Measurements from ENCODE around the gene ITSN1.
"Not testable (repeated sequence)": the region's sequence is repeated elsewhere in the genome, so short reads cannot be mapped to it uniquely, and the experiment has no call there.

ITSN1 gene

DNA sequence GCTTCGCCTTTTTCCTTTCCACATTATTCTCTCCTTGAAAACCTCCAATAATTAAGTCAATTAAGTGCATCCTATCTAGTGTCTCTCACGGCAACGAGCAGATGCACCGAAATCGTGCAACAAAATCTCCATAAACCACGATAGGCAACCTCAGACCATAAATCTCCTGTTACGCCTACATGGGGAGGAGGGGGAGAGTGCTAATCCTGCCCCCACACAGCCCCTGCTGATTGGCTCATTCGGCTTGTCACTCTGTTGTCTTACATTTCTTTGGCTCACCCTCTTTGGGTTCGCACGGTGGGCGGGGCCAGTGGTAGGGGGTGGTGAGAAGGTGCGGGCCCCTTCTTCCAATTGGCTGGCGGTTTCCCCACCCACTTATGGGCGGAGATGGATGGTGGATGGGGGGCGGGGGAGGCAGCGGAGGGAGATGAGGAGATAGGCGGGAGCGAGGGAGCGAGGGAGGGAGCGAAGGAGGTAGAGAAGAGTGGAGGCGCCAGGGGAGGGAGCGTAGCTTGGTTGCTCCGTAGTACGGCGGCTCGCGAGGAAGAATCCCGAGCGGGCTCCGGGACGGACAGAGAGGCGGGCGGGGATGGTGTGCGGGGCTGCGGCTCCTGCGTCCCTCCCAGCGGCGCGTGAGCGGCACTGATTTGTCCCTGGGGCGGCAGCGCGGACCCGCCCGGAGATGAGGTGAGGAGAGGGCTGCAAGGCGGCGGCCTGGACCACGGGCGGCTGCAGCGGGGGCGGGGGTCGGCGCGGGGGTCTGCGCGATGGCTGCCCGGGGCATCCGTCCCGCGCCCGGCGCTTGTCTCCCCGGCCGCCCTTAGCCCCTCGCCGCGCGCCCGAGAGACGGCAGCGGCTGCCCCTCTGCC lies at the start of gene ITSN1:
Gene ITSN1 (plus strand): TSS at position 475 of the 869 bp plus-strand sequence. CDS start 76,328 bp downstream, outside the sequence.
- DNase-seq (ENCODE audit: low spot score) = peak; percentile 97

DNA sequence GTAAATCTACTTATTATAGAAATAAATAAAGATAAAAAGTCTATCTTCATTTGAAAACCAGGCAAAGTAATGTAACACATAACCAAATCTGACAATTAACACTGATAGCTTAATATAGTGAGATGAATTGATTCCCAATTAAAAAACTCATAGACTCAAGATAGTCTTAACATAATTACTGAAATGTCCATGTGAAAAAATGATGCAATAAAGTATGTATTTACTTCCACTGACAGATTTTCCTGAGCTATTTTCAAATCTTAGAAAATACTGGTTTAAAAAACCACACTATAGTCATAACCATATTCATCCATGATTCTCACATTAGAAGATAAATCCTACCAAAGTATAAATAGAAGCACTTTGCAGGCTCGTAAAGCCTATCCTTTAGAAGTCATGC lies 44.2 kb upstream of the ITSN1 start:
- no peak for DNase-seq (ENCODE audit: low spot score)

- DNase-seq (ENCODE audit: low spot score) = no peak
These were observed 33.7 kb upstream of the ITSN1 start for GRCh38 chr21:33608559-33608958.

GRCh38 chr21:33611006-33611744 lies 31.1 kb upstream of the ITSN1 start:
- DNase-seq (ENCODE audit: low spot score) = no peak

DNA sequence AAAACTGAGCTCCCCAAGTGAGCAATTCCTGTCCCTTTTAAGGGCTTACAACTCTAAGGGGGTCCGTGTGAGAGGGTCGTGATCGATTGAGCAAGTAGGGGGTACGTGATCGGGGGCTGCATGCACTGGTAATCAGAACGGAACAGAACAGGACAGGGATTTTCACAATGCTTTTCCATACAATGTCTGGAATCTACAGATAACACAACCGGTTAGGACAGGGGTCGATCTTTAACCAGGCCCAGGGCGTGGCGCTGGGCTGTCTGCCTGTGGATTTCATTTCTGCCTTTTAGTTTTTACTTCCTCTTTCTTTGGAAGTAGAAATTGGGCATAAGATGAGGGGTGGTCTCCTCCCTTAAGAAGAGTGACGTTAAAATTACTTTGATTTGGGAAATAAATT lies 24.7 kb upstream of the ITSN1 start:
- DNase-seq (ENCODE audit: low spot score) = not testable (repeated sequence)

GRCh38 chr21:33618407-33618806 lies 23.9 kb upstream of the ITSN1 start:
- no peak for DNase-seq (ENCODE audit: low spot score)

DNA sequence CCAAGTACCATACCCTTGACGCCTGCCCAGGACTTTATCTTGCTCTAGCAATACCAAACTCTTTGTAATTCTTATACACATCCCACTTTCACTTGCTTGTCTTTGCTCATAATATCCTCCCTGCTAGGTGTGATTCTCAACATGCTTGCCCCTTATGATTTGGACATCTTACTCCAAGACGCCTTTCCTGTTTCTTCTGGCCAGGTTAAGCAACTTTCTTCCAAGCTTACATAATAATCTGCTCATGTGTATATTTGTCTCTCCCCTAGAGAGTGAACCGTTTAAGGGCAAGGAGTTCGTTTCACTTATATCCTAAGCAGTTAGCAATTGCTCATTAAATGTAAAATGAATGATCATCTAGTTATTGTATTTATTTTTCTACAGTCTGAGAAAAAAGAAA lies 22.6 kb upstream of the ITSN1 start:
- no peak for DNase-seq (ENCODE audit: low spot score)

GRCh38 chr21:33622253-33622652 lies 20.0 kb upstream of the ITSN1 start:
- no peak for DNase-seq (ENCODE audit: low spot score)

- DNase-seq (ENCODE audit: low spot score) = not testable (repeated sequence)
These were observed 16.1 kb upstream of the ITSN1 start for GRCh38 chr21:33626151-33626550.

- DNase-seq (ENCODE audit: low spot score) = no peak
These were observed 8.0 kb upstream of the ITSN1 start for GRCh38 chr21:33634254-33634653.

- peak; percentile 30 for DNase-seq (ENCODE audit: low spot score)
These were observed 1.5 kb upstream of the ITSN1 start for GRCh38 chr21:33640697-33641351.

DNA sequence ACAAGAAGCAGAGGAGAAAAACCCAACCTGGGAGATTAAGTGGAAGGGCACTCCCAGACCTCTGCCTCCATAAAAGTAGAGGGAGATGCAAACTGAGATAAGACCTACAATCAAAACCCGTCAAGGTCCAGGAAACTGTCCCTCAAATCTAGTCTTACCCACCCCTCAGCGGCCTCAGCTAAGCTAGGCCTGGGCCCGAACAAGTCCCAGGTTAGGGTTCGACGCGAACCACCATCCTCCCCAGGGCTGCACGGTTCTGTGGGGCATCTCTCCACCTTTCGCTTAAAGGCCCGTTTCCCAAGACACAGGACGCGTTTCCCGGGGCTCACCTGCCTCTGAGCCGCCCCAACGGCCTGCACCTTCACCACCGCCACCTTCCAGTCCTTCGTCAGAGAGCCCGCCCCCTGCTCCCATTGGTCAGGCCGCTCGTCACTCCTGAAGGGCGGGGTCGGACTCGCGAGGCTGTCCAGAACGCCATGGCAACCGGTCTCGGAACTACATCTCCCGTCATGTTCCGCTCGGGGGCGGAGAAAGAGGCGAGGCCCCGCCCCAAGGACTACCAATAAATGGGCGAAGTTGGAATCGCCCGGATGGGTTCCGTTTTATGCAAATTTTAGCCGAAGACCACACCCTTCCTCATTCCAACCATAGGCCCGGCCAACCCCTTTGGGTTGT lies 812 bp upstream of the ITSN1 start, which contains the start of gene CRYZL1:
Gene CRYZL1 (minus strand): TSS at position 390 of the 675 bp plus-strand sequence. CDS start 10,190 bp downstream, outside the sequence.
- peak; percentile 97 for DNase-seq (ENCODE audit: low spot score)

GRCh38 chr21:33642896-33643657 lies 776 bp downstream of the ITSN1 start:
- DNase-seq (ENCODE audit: low spot score) = peak; percentile 46

- peak; percentile 19 for DNase-seq (ENCODE audit: low spot score)
These were observed 1.5 kb downstream of the ITSN1 start for GRCh38 chr21:33643658-33644311.

GRCh38 chr21:33644383-33645074 lies 2.2 kb downstream of the ITSN1 start:
- peak; percentile 47 for DNase-seq (ENCODE audit: low spot score)

DNA sequence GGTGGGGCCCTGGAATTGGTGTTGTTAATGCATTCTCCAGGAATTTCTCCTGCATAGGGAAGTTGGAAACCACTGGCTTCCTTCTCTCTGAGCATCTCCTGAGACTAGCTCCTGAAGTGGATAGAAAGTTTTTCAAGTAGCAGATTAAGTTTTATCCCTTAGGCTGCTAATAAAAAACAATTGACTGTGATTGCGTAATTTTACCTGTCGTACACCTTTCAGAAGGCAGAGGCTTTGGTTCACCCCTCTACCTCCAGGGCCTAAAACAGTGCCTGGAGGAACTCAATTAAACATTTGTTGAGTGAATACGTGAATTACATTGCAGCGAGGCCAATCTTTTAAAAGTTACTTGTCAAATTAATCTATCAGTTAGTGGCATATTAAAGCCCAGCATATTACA lies 3.4 kb downstream of the ITSN1 start:
- no peak for DNase-seq (ENCODE audit: low spot score)

- DNase-seq (ENCODE audit: low spot score) = no peak
These were observed 5.3 kb downstream of the ITSN1 start for GRCh38 chr21:33647587-33647986.

DNA sequence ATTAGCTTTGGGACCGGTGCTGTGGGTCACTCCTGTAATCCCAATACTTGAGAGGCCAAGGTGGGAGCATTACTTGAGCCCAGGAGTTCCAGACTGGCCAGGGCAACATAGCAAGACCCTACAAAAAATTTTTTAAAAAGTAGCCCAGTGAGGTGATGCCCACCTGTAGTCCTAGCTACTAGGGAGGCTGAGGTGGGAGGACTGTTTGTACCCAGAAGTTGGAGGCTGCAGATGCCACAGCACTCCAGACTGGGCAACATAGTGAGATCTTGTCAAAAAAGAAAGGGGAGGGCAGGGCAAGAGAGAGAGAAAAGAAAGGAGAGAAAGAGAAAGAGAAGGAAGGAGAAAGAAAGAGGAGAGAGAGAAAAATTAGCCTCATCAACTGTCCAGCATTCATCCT lies 6.3 kb downstream of the ITSN1 start:
- DNase-seq (ENCODE audit: low spot score) = no peak

GRCh38 chr21:33650230-33650629 lies 7.9 kb downstream of the ITSN1 start:
- DNase-seq (ENCODE audit: low spot score) = no peak

GRCh38 chr21:33650929-33651509 lies 8.7 kb downstream of the ITSN1 start:
- DNase-seq (ENCODE audit: low spot score) = no peak

All from AG20443 (cell line).